H9 (cell line): ENCODE data around the gene SPINK2. TPM values are rescaled to one million over a fixed set of nuclear protein-coding genes. Genes with fewer than 3 reads are reported as not detected.

Experiments used
- DNase-seq: peaks from one replicate; pipeline ENCODE4 v3.0.0-alpha.2; 2017
- H2AFZ ChIP-seq: one replicate; pipeline ENCODE4 v1.6.1; 2013; ENCODE audit warnings: mild to moderate bottlenecking, low read length, control low read depth, moderate library complexity
- H2AK5ac ChIP-seq: 2 replicates; pipeline ENCODE4 v1.6.1; 2013; ENCODE audit warnings: low read length, control low read depth, mixed read lengths; ENCODE audit not compliant: insufficient read length
- H2BK120ac ChIP-seq: one replicate; pipeline ENCODE4 v1.6.1; 2013; ENCODE audit warnings: low read depth, mild to moderate bottlenecking, low read length, control low read depth, inconsistent platforms; ENCODE audit not compliant: poor library complexity, severe bottlenecking
- H2BK12ac ChIP-seq: 2 replicates; pipeline ENCODE4 v1.6.1; 2013; ENCODE audit warnings: low read length, control low read depth, mixed read lengths, low read depth; ENCODE audit not compliant: insufficient read length
- H2BK15ac ChIP-seq: 2 replicates; pipeline ENCODE4 v1.6.1; 2013; ENCODE audit warnings: low read depth, low read length, control low read depth
- H2BK20ac ChIP-seq: one replicate; pipeline ENCODE4 v1.6.1; 2013; ENCODE audit warnings: low read depth, mild to moderate bottlenecking, low read length, control low read depth, inconsistent platforms; ENCODE audit not compliant: poor library complexity, severe bottlenecking
- H2BK5ac ChIP-seq: 2 replicates; pipeline ENCODE4 v1.6.1; 2013; ENCODE audit warnings: low read length, control low read depth, mixed read lengths; ENCODE audit not compliant: insufficient read length
- H3K14ac ChIP-seq: 2 replicates; pipeline ENCODE4 v1.6.1; 2013; ENCODE audit warnings: low read length, control low read depth; ENCODE audit not compliant: insufficient read depth
- H3K18ac ChIP-seq: 2 replicates; pipeline ENCODE4 v1.6.1; 2013; ENCODE audit warnings: low read depth, mild to moderate bottlenecking, mixed read lengths, low read length, control low read depth; ENCODE audit not compliant: insufficient read length
- H3K23ac ChIP-seq: 2 replicates; pipeline ENCODE4 v1.6.1; 2013; ENCODE audit warnings: low read length, control low read depth, mixed read lengths, low read depth; ENCODE audit not compliant: insufficient read length
- H3K23me2 ChIP-seq: 2 replicates; pipeline ENCODE4 v1.6.1; 2013; ENCODE audit warnings: low read depth, mild to moderate bottlenecking, mixed read lengths, low read length, control low read depth; ENCODE audit not compliant: insufficient read length, poor library complexity, severe bottlenecking
- H3K27ac ChIP-seq: 2 replicates; pipeline ENCODE4 v1.5.1; 2013; ENCODE audit warnings: low read length, control low read depth, mixed read lengths, low read depth; ENCODE audit not compliant: insufficient read length
- H3K27me3 ChIP-seq: 2 replicates; pipeline ENCODE4 v1.6.1; 2013; ENCODE audit warnings: low read length, control low read depth, inconsistent platforms; ENCODE audit not compliant: insufficient read depth
- H3K4ac ChIP-seq: 2 replicates; pipeline ENCODE4 v1.6.1; 2013; ENCODE audit warnings: low read depth, mild to moderate bottlenecking, control low read depth, inconsistent platforms, low read length, moderate library complexity
- H3K4me1 ChIP-seq: 2 replicates; pipeline ENCODE4 v1.6.1; 2013; ENCODE audit warnings: low read length, control low read depth, inconsistent platforms; ENCODE audit not compliant: insufficient read depth
- H3K4me2 ChIP-seq: 2 replicates; pipeline ENCODE4 v1.6.1; 2013; ENCODE audit warnings: low read length, control low read depth, mixed read lengths; ENCODE audit not compliant: insufficient read length, insufficient read depth
- H3K56ac ChIP-seq: 2 replicates; pipeline ENCODE4 v1.6.1; 2013; ENCODE audit warnings: low read depth, mild to moderate bottlenecking, mixed read lengths, low read length, control low read depth; ENCODE audit not compliant: insufficient read length
- H3K79me1 ChIP-seq: 2 replicates; pipeline ENCODE4 v1.6.1; 2013; ENCODE audit warnings: low read depth, mild to moderate bottlenecking, moderate library complexity, low read length, control low read depth, inconsistent platforms; ENCODE audit not compliant: insufficient read depth, poor library complexity, severe bottlenecking
- H3K79me2 ChIP-seq: 2 replicates; pipeline ENCODE4 v1.6.1; 2013; ENCODE audit warnings: low read length, control low read depth, inconsistent platforms; ENCODE audit not compliant: insufficient read depth
- H3K9ac ChIP-seq: 2 replicates; pipeline ENCODE4 v1.6.1; 2013; ENCODE audit warnings: low read length, control low read depth, mixed read lengths; ENCODE audit not compliant: insufficient read length; ENCODE audit errors: extremely low read depth
- H3K9me3 ChIP-seq: one replicate; pipeline ENCODE4 v1.6.1; 2013; ENCODE audit warnings: low read depth, low read length, inconsistent platforms; ENCODE audit not compliant: control insufficient read depth
- H3T11ph ChIP-seq: one replicate; pipeline ENCODE4 v1.6.1; 2013; ENCODE audit warnings: mild to moderate bottlenecking, low read length, control low read depth, inconsistent platforms
- H4K20me1 ChIP-seq: one replicate; pipeline ENCODE4 v1.6.1; 2013; ENCODE audit not compliant: control insufficient read depth, insufficient read length, insufficient read depth
- H4K5ac ChIP-seq: 2 replicates; pipeline ENCODE4 v1.6.1; 2013; ENCODE audit warnings: low read depth, mild to moderate bottlenecking, mixed read lengths, low read length, control low read depth; ENCODE audit not compliant: insufficient read length
- H4K8ac ChIP-seq: replicated peaks from 2 replicates; pipeline ENCODE4 v1.6.1; 2013; ENCODE audit warnings: low read length, control low read depth, mixed read lengths, low read depth; ENCODE audit not compliant: insufficient read length
- H4K91ac ChIP-seq: 2 replicates; pipeline ENCODE4 v1.6.1; 2013; ENCODE audit warnings: low read depth, mild to moderate bottlenecking, moderate library complexity, mixed read lengths, low read length, control low read depth; ENCODE audit not compliant: insufficient read length
- H3K27ac Mint-ChIP-seq, 3 experiments: 2 replicates in 2 of 3; 3 replicates in 1 of 3; pipeline ENCODE4 v1.8.0; 2020 to 2021; ENCODE audit warnings: mixed read lengths in 3 of 3, mild to moderate bottlenecking in 1 of 3, moderate library complexity in 1 of 3
- H3K27me3 Mint-ChIP-seq: 2 replicates; pipeline ENCODE4 v1.8.0; 2021; ENCODE audit warnings: low read depth, mild to moderate bottlenecking, moderate library complexity, mixed read lengths
- H3K36me3 Mint-ChIP-seq, 3 experiments: 2 replicates in 2 of 3; 3 replicates in 1 of 3; pipeline ENCODE4 v1.8.0; 2020 to 2021; ENCODE audit warnings: low read depth in 3 of 3, mixed read lengths in 3 of 3; ENCODE audit not compliant: insufficient read depth in 1 of 3
- H3K4me1 Mint-ChIP-seq, 2 experiments: 2 replicates each; pipeline ENCODE4 v1.8.0; 2020; ENCODE audit warnings: mixed read lengths in 2 of 2
- H3K4me3 Mint-ChIP-seq, 2 experiments: 2 replicates in 1 of 2; 3 replicates in 1 of 2; pipeline ENCODE4 v1.8.0; 2020 to 2021; ENCODE audit warnings: mild to moderate bottlenecking in 2 of 2, mixed read lengths in 2 of 2, moderate library complexity in 1 of 2
- H3K9me3 Mint-ChIP-seq, 2 experiments: 2 replicates in 1 of 2; 3 replicates in 1 of 2; pipeline ENCODE4 v1.8.0; 2020; ENCODE audit warnings: mild to moderate bottlenecking in 2 of 2, mixed read lengths in 2 of 2, moderate library complexity in 1 of 2
- WGBS: extraction: QIAGEN DNeasy Blood & Tissue Kit; methylation state at CpG from one replicate; pipeline ENCODE4 v1.1.7; 2013; ENCODE audit warnings: missing lambda C conversion rate, low lambda C conversion rate, mixed read lengths; ENCODE audit not compliant: insufficient read length; ENCODE audit errors: extremely low coverage; 5-methylcytosine and 5-hydroxymethylcytosine counted together
- total RNA-seq: library from RNA; stranded (reverse); gene quantifications from 2 replicates; pipeline ENCODE4 v1.2.1, GENCODE V29; 2021
- TF ChIP-seq, protein P1 (sequence below): fragments of 200-600 bp; sonication (generic); conservative IDR thresholded peaks from 3 replicates; pipeline ENCODE4 v1.8.0; 2021; ENCODE audit warnings: antibody characterized with exemption, mild to moderate bottlenecking

SPINK2 gene
- total RNA-seq, 1 experiment from 2014 or later: 0.44 TPM

DNA sequence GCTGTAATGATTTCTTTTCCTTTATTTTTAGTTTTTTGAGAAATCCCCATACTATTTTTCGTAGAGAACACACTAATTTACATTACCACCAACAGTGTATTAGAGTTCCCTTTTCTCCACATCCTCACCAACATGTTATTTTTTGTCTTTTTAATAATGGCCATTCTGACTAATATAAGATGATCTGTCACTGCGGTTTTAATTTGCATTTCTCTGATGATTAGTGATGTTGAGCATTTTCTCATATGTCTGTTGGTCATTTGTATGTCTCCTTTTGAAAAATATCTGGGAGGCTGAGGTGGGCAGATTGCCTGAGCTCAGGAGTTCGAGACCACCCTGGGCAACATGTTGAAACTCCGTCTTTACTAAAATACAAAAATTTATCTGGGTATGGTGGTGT, 30.2 kb downstream of the SPINK2 start:
- H3K4me3 Mint-ChIP-seq: no peak overlapping the region
- DNase-seq: no peak
- Histone ChIP-seq H2BK15ac (no peak overlapping the region), H4K91ac (no peak overlapping the region), H3K14ac (no peak overlapping the region), H3K79me2 (no peaks in the 10 kb centered on the region), H4K5ac (no peak overlapping the region), H3K4me1 (no peaks in the 10 kb centered on the region), H4K20me1 (no peaks in the 10 kb centered on the region), H3K23ac (no peak overlapping the region), H3K9ac (no peak overlapping the region), H2BK12ac (no peak overlapping the region), H3T11ph (no peak overlapping the region), H3K18ac (no peak overlapping the region), H2AK5ac (no peak overlapping the region), H2AFZ (no peak overlapping the region), H3K23me2 (no peaks in the 10 kb centered on the region), H3K27ac (no peak overlapping the region), H3K4me2 (no peak overlapping the region), H2BK20ac (no peak overlapping the region), H3K9me3 (no peaks in the 10 kb centered on the region), H4K8ac (no peak overlapping the region), H2BK120ac (no peak overlapping the region), H3K27me3 (no peaks in the 10 kb centered on the region), H2BK5ac (no peak overlapping the region), H3K56ac (no peak overlapping the region), H3K79me1 (no peaks in the 10 kb centered on the region), H3K4ac (no peak overlapping the region)
- H3K36me3 Mint-ChIP-seq: no peaks in the 10 kb centered on the region
- H3K9me3 Mint-ChIP-seq: no peaks in the 10 kb centered on the region
- peaks cover 8% of the 10 kb centered on the region for H3K27me3 Mint-ChIP-seq
- H3K4me1 Mint-ChIP-seq: peaks cover 12 to 14% of the 10 kb centered on the region in 2 experiments
- no peak overlapping the region for H3K27ac Mint-ChIP-seq
- TF ChIP-seq, protein P1, sequence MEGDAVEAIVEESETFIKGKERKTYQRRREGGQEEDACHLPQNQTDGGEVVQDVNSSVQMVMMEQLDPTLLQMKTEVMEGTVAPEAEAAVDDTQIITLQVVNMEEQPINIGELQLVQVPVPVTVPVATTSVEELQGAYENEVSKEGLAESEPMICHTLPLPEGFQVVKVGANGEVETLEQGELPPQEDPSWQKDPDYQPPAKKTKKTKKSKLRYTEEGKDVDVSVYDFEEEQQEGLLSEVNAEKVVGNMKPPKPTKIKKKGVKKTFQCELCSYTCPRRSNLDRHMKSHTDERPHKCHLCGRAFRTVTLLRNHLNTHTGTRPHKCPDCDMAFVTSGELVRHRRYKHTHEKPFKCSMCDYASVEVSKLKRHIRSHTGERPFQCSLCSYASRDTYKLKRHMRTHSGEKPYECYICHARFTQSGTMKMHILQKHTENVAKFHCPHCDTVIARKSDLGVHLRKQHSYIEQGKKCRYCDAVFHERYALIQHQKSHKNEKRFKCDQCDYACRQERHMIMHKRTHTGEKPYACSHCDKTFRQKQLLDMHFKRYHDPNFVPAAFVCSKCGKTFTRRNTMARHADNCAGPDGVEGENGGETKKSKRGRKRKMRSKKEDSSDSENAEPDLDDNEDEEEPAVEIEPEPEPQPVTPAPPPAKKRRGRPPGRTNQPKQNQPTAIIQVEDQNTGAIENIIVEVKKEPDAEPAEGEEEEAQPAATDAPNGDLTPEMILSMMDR: no peak
- no CpG with 5 or more reads among the region's 4 CpGs for WGBS
